GM12874 (cell line): ENCODE measurements around the gene MEIS3.

ENCODE experiments used
- CTCF ChIP-seq: IDR thresholded peaks from 2 replicates; pipeline ENCODE4 v1.5.1; 2011; ENCODE audit warnings: low read depth, mild to moderate bottlenecking, control low read depth, low read length, moderate library complexity; ENCODE audit not compliant: insufficient read depth

Gene MEIS3

GRCh38 chr19:47376589-47377144 lies 42.7 kb downstream of the MEIS3 start:
- TF ChIP-seq CTCF = no peak

DNA sequence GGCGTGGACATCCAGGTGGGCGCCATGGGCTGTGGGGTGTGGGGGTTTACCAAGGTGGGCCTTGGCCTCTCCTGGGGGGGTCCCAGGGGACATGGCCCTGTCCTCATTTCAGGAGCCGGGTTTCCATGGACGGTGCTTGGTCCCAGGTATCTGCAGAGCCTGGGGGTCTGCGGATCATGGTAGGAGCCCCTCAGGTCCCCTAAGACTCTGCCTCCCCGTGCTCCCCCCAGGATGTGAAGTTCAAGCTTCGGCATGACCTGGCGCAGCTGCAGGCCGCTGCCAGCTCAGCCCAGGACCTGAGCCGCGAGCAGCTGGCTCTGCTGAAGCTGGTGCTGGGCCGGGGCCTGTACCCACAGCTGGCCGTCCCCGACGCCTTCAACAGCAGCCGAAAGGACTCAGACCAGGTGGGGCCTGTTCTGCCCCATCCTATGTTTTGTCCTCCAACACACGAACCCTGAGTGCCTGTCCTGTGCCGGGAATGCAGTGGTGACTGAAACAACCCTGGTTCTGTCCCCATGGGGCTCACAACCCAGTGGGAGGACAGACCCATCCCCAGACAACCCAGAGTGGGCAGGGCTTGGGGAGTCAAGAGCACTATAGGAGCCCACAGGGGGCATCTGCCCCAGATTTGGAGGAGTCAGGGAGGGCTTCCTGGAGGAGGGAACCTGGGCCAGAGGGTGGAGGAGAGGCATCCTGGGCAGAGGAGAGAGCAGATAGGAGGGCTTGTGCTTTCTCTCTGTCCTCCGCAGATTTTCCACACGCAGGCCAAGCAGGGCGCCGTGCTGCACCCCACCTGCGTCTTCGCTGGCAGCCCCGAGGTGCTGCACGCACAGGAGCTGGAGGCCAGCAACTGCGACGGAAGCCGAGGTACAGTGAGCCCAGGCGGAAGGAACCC lies 43.4 kb downstream of the MEIS3 start:
- no peak for TF ChIP-seq CTCF

- no peak for TF ChIP-seq CTCF
Observed at GRCh38 chr19:47374876-47375693, 44.2 kb downstream of the MEIS3 start.

DNA sequence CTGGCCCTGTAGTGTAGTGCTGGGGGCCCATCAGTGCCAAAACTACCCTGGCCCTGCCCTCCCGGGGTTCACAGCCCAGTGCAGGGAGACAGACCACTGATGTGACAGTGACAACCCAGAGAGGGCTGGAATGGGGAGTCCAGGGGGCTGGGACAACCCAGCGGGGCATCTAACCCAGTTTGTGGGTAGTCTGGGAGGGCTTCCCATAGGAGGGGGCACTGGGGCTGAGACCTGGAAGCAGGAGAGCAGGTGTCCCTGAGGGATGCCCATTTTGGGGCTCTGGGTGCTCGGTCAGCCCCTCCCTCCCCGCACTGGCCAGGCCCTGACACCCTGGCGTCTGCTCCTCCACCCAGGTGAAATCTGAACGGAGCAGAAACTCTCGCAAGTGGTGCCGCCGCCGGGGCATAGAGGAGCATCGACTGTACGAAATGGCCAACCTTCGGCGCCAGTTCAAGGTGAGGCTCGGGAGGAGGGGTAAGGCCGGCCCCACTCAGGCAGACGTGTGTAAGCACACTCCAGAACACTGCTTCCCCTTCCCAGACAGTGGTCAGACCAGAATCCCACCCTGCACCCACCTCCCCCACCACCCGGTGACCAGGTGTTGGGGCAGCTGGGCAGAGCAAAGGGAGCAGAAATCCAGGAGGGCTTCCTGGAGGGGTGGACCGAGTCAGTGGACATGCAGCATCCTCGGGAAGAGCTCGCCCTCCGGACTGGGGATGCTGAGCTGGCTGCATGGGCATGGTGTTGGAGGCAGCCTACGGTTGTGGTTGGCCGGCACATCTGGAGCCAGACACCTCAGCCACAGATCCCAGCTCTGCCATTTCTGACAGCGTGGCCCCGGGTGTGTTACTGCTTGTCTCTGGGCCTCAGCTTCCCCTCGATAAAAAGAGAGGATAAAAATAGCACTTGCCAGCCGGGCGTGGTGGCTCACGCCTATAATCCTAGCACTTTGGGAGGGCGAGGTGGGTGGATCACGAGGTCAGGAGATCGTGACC lies 45.8 kb downstream of the MEIS3 start:
- no peak for TF ChIP-seq CTCF

- TF ChIP-seq CTCF = no peak
Observed at GRCh38 chr19:47372603-47373002, 46.7 kb downstream of the MEIS3 start.

GRCh38 chr19:47371261-47371660 lies 48.1 kb downstream of the MEIS3 start:
- TF ChIP-seq CTCF = no peak
